Measurements from ENCODE around the gene SUSD2.
A peak's percentile ranks its signal among the peaks of the same experiment; 100 is the strongest.

Gene SUSD2

GRCh38 chr22:24225951-24226350 is 44.7 kb downstream of the SUSD2 start:
- Histone ChIP-seq H3K9ac (ENCODE audit: low read length) (no peak overlapping the region), H4K20me1 (ENCODE audit: insufficient read depth, low read length) (no peaks in the 10 kb centered on the region), H3K4me2 (ENCODE audit: low read length) (no peak overlapping the region), H3K36me3 (ENCODE audit: insufficient read depth, low read length) (no peaks in the 10 kb centered on the region), H3K79me2 (ENCODE audit: insufficient read depth, low read length) (no peaks in the 10 kb centered on the region), H3F3A (ENCODE audit: insufficient read depth, low read length) (no peaks in the 10 kb centered on the region), H3K27me3 (ENCODE audit: insufficient read depth, low read length) (no peaks in the 10 kb centered on the region; the same call in 1 of the 2 replicates), H3K27ac (ENCODE audit: low read depth, low read length, poor library complexity, severe bottlenecking) (no peak overlapping the region), H2AFZ (ENCODE audit: low read length) (no peak overlapping the region), H3K9me2 (ENCODE audit: low read depth, low read length) (no peaks in the 10 kb centered on the region), H3K4me1 (ENCODE audit: insufficient read depth, low read length, severe bottlenecking) (no peaks in the 10 kb centered on the region), H3K9me3 (ENCODE audit: low read length) (no peaks in the 10 kb centered on the region), H3K4me3 (ENCODE audit: low read depth, low read length, poor library complexity, severe bottlenecking) (no peak overlapping the region)
- TF ChIP-seq EZH2 (IDR thresholded peaks at IDR 0.05; ENCODE audit: borderline replicate concordance, low read length), result no peak
- no peak for TF ChIP-seq CTCF (IDR thresholded peaks at IDR 0.05; ENCODE audit: low read length)

GRCh38 chr22:24230911-24231656 is 49.8 kb downstream of the SUSD2 start:
- Histone ChIP-seq H3K79me2 (ENCODE audit: insufficient read depth, low read length) (no peaks in the 10 kb centered on the region), H3K9me2 (ENCODE audit: low read depth, low read length) (no peaks in the 10 kb centered on the region), H3K4me2 (ENCODE audit: low read length) (no peak overlapping the region), H4K20me1 (ENCODE audit: insufficient read depth, low read length) (no peaks in the 10 kb centered on the region), H2AFZ (ENCODE audit: low read length) (no peak overlapping the region), H3K4me1 (ENCODE audit: insufficient read depth, low read length, severe bottlenecking) (no peaks in the 10 kb centered on the region), H3K27me3 (ENCODE audit: insufficient read depth, low read length) (no peaks in the 10 kb centered on the region), H3K9me3 (ENCODE audit: low read length) (no peaks in the 10 kb centered on the region), H3K36me3 (ENCODE audit: insufficient read depth, low read length) (no peaks in the 10 kb centered on the region), H3F3A (ENCODE audit: insufficient read depth, low read length) (no peaks in the 10 kb centered on the region), H3K9ac (ENCODE audit: low read length) (no peak overlapping the region), H3K4me3 (ENCODE audit: low read depth, low read length, poor library complexity, severe bottlenecking) (no peak overlapping the region), H3K27ac (ENCODE audit: low read depth, low read length, poor library complexity, severe bottlenecking) (no peak overlapping the region)
- TF ChIP-seq CTCF (IDR thresholded peaks at IDR 0.05; ENCODE audit: low read length), result peak; percentile 45
- TF ChIP-seq EZH2 (IDR thresholded peaks at IDR 0.05; ENCODE audit: borderline replicate concordance, low read length), result no peak

- Histone ChIP-seq H4K20me1 (ENCODE audit: insufficient read depth, low read length) (no peaks in the 10 kb centered on the region), H3K9me3 (ENCODE audit: low read length) (no peaks in the 10 kb centered on the region), H3F3A (ENCODE audit: insufficient read depth, low read length) (no peaks in the 10 kb centered on the region), H2AFZ (ENCODE audit: low read length) (no peak overlapping the region), H3K79me2 (ENCODE audit: insufficient read depth, low read length) (no peaks in the 10 kb centered on the region), H3K4me1 (ENCODE audit: insufficient read depth, low read length, severe bottlenecking) (no peaks in the 10 kb centered on the region), H3K36me3 (ENCODE audit: insufficient read depth, low read length) (no peaks in the 10 kb centered on the region), H3K9ac (ENCODE audit: low read length) (no peak overlapping the region), H3K27ac (ENCODE audit: low read depth, low read length, poor library complexity, severe bottlenecking) (no peak overlapping the region), H3K4me2 (ENCODE audit: low read length) (no peak overlapping the region), H3K4me3 (ENCODE audit: low read depth, low read length, poor library complexity, severe bottlenecking) (no peak overlapping the region), H3K9me2 (ENCODE audit: low read depth, low read length) (no peaks in the 10 kb centered on the region), H3K27me3 (ENCODE audit: insufficient read depth, low read length) (no peaks in the 10 kb centered on the region)
- TF ChIP-seq CTCF (IDR thresholded peaks at IDR 0.05; ENCODE audit: low read length) (no peak), EZH2 (IDR thresholded peaks at IDR 0.05; ENCODE audit: borderline replicate concordance, low read length) (no peak)
Observed at GRCh38 chr22:24231706-24232105, 50.4 kb downstream of the SUSD2 start.
